Mammary microvascular endothelial cell (primary cell): ENCODE measurements around the gene SLC30A9. TPM values are rescaled to one million over a fixed set of nuclear protein-coding genes. Genes with fewer than 3 reads are reported as not detected.

ENCODE experiments used
- total RNA-seq: library from RNA; depleted of rRNA; stranded (reverse); fragments of >200 nt; gene quantifications from 2 replicates; pipeline ENCODE4 v1.2.3, GENCODE V29; 2015

SLC30A9 gene
- 38.5 and 47.8 TPM in 2 replicates for total RNA-seq

DNA sequence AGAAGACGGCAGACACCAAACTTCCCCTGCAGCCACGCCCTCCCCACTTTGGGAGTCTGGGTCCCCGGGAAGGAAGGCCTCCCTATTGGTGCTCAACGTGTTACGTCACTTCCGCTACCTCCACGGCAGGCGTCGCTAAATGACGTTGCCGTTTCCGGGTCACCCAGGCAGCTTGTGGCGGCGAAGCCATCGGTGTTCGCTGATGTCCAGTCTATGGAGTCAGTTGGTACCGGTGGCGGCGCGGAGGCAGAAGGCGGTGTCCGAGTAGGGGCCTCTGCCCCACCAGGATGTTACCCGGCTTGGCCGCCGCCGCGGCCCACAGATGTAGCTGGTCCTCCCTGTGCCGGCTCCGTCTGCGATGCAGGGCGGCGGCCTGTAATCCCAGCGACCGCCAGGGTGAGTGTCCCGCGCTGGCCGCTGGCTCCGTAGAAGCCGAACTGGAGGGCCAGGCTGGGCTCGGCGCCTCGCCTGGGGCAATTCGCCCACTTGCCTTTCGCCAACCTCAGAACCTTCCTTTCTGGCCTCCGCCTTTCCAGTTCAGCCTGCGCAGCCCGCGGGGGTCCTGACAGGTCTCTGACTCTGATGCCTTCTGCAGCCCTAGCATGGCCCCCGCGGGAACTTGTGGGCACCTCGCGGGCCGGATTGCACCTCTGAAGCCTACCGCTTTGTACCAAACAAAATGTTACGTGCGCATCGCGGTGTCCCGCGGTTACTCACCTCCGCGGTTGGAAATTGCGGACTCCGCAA, at the start of gene SLC30A9:
Gene SLC30A9, plus strand, starts transcription at position 166 of the 747 bp plus-strand sequence. Its CDS starts 122 bp downstream, at position 288.

DNA sequence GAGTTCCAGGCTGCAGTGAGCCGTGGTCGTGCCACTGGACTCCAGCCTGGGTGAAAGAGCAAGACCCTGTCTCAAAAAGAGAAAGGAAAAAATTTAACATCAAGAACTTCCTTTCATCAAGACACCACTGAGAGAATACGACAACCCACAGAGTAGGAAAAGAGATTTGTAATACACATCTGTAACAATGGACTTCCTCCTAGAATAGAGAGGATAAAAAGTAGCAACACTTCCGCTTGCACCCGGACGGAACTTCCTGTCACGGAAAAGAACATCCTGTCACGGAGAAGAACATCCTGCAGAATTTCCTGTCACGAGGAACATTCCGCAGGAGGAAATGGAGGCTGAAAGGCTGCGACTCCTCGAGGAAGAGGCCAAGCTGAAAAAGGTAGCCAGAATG, 8.9 kb upstream of the SLC30A9 start, which contains the start of gene DCAF4L1:
Gene DCAF4L1, plus strand, starts transcription at position 301 of the 400 bp plus-strand sequence. Its CDS starts 37 bp downstream, at position 338.

Other genes with a start within 250 kb of the SLC30A9 start
- gene PHOX2B, start 241.8 kb upstream of the SLC30A9 start, total RNA-seq: not detected in 2 replicates
- 47.4 and 54.5 TPM in 2 replicates for gene TMEM33, start 55.1 kb upstream of the SLC30A9 start, total RNA-seq
- under 0.01 and 0.30 TPM in 2 replicates for gene DCAF4L1, start 8.8 kb upstream of the SLC30A9 start, total RNA-seq
- gene BEND4, start 162.1 kb downstream of the SLC30A9 start, total RNA-seq: 0.05 and 0.27 TPM in 2 replicates